GM13977 (cell line): ENCODE data around the gene ZNF423.
"Not testable (repeated sequence)": the region's sequence is repeated elsewhere in the genome, so short reads cannot be mapped to it uniquely, and the experiment has no call there.

Experiments
- DNase-seq: peaks from one replicate; pipeline ENCODE4 v3.0.0; 2012; ENCODE audit warnings: low spot score
- in situ Hi-C: fragments of 300-500 bp; cut with MboI; formaldehyde crosslinking; loops from one replicate; pipeline ENCODE4 v1.12.0; 2022; ENCODE audit warnings: low sequenced_read_pairs, low pct_unique_long_range_greater_than_20kb, mixed read lengths, inconsistent platforms; ENCODE audit not compliant: unreplicated experiment
- TF ChIP-seq, protein P1 (sequence below): IDR thresholded peaks from 2 replicates; pipeline ENCODE4 v1.5.1; 2012; ENCODE audit warnings: mild to moderate bottlenecking, control low read depth; ENCODE audit not compliant: insufficient read depth; ENCODE audit errors: extremely low read depth, missing control alignments

ZNF423 gene

DNA sequence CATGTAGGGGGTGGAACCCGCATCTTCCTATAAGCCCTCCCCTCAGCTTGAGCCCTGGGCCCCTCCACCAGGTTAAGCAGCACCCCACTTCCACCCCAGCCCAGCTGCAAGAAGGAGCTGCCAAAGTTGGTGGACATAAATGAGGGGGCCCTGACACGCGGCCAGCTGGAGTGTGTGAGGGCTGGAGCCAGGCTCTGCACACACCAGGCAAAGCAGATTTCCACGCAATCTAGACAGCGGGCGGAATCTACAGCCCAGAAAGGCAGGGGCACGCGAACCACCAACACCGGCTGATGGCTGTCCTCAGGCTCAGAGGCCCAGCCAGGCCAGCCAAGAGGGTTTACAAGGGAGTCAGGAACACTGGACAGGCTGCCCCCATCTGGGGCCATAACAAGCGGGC, 171.2 kb downstream of the ZNF423 start:
- in situ Hi-C loops = no loop called here
- TF ChIP-seq, protein P1, sequence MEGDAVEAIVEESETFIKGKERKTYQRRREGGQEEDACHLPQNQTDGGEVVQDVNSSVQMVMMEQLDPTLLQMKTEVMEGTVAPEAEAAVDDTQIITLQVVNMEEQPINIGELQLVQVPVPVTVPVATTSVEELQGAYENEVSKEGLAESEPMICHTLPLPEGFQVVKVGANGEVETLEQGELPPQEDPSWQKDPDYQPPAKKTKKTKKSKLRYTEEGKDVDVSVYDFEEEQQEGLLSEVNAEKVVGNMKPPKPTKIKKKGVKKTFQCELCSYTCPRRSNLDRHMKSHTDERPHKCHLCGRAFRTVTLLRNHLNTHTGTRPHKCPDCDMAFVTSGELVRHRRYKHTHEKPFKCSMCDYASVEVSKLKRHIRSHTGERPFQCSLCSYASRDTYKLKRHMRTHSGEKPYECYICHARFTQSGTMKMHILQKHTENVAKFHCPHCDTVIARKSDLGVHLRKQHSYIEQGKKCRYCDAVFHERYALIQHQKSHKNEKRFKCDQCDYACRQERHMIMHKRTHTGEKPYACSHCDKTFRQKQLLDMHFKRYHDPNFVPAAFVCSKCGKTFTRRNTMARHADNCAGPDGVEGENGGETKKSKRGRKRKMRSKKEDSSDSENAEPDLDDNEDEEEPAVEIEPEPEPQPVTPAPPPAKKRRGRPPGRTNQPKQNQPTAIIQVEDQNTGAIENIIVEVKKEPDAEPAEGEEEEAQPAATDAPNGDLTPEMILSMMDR = no peak
- no peak for DNase-seq

- in situ Hi-C loops = no loop called here
- DNase-seq = no peak
- TF ChIP-seq, protein P1 = no peak
These were observed 173.2 kb downstream of the ZNF423 start for GRCh38 chr16:49682577-49683165.

DNA sequence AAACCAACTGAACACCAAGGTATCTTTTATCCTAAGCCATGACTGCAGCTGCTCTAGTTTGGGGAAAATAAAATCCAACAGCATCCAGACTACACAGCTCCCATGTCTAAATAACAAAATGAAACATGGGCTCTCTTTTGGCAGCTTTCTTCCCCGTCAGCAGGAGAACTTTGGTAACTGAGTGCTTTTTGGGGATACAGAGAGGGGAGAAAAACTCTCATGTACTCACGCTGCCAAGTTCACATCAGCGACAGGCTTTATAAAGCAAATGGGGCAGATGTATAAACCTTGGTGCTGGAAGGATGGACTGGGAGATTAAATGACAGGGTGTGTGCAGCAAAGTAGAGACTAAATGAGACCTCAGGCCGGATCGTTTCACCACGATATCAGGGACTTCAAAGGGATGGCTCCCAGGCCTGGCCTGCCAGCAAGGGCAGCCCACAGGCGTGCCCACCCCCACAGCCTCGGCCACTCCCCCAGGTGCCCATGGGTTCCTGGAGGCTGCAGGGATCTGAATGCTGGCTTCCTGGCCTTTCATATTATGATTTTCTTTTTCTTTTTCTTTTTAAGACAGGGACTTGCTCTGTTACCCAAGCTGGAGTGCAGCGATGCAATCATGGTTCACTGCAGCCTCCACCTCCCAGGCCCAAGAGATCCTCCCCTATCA, 174.6 kb downstream of the ZNF423 start:
- DNase-seq = no peak
- TF ChIP-seq, protein P1 = no peak
- in situ Hi-C loops = no loop called here

GRCh38 chr16:49679095-49679494, 176.8 kb downstream of the ZNF423 start:
- in situ Hi-C loops = no loop called here
- TF ChIP-seq, protein P1 = no peak
- DNase-seq = no peak

GRCh38 chr16:49677661-49678060, 178.3 kb downstream of the ZNF423 start:
- in situ Hi-C loops, DNase-seq: not testable (repeated sequence)

- TF ChIP-seq, protein P1 = no peak
- in situ Hi-C loops = no loop called here
- no peak for DNase-seq
These were observed 180.5 kb downstream of the ZNF423 start for GRCh38 chr16:49675413-49675812.

DNA sequence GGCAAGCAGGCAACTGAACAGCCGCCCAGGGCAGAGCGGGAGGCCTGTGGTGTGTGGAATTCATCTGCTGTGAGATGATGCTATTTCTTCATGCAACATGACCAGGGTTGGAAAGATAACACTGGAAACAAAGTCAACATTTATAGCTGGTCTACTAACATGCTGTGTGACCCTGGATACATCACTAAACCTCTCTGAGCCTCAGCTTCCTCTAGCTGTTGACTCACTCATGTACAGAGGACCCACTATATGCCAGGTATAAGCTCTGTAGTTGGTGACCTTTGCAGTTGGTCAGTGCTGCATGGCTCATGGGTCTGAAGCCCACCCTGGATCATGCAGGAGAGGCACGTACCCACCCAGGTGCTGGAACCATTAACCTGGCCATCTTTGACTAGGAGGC, 180.9 kb downstream of the ZNF423 start:
- in situ Hi-C loops = no loop called here
- DNase-seq = no peak
- TF ChIP-seq, protein P1 = no peak
